ENCODE measurements around the gene CRYBB1.

CRYBB1 gene

GRCh38 chr22:26617271-26618199 lies at the start of gene CRYBB1:
Gene CRYBB1, minus strand, starts transcription at chr22:26618027. Its CDS starts 1,708 bp downstream, at chr22:26616319.
- no peak for DNase-seq

DNA sequence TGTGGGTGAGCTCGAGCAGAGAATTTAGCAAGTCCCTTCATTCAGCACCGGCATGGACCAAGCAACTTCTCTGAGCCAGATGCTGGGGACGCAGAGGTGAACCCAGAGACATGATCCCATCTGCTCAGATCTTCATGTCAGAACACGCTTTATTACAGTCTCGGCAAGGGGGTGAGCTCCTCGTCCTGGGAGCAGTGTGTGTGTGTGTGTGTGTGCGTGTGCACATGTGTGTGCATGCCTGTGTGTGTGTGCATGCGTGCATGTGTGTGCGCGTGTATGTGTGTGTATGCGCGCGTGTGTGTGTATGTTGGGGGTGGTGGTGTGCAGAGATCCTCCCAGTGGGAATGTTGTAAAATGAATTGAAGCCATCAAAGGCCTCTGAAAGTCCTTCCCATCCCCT lies 49.3 kb upstream of the CRYBB1 start:
- no peak for DNase-seq

- DNase-seq = no peak
These were observed 48.0 kb upstream of the CRYBB1 start for GRCh38 chr22:26665813-26666231.

DNA sequence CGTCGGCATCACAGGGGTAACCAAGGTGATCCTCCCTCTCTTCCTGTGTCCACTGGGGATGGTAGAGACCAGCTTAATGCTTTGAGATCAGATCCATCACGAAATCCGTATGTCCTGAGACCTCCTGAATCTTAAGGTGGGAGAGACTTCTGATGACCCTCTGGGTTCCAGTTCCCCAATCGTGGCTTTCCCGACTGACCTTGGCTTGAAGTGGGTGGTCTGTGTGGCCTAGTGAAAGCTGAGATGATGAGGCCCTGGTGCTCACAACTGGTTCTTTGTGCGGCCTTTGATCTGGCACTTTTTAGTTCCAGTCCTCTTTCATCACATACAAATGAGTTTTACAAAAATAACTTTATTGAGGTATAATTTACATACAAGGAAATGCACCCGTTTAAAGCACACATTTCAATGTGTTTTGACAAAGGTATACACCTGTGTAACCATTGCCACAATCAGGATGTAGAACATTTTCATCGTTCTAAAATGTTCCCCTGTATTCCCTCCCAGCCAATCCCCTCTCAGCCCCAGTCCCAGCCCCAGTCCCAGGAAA lies 45.6 kb upstream of the CRYBB1 start:
- DNase-seq = no peak

DNA sequence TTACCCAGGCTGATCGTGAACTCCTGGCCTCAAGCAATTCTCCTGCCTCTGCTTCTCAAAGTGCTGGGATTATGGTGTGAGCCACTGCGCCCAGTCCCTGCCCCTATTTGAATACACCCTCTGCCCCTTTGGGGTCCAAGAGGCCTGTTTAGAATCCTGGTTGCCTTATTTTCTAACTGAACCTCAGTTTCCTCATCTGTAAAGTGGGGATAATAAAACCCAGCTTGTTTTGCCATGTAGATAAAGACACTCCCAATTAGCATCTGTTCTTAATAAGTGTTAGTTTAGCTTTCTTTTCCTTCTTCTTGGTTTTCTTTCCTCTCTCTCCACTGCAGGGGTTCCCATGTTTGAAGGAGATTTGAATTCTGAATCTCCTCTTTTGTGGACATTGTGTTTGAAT lies 44.3 kb upstream of the CRYBB1 start:
- DNase-seq = no peak

- no peak for DNase-seq
These were observed 43.2 kb upstream of the CRYBB1 start for GRCh38 chr22:26660961-26661578.

DNA sequence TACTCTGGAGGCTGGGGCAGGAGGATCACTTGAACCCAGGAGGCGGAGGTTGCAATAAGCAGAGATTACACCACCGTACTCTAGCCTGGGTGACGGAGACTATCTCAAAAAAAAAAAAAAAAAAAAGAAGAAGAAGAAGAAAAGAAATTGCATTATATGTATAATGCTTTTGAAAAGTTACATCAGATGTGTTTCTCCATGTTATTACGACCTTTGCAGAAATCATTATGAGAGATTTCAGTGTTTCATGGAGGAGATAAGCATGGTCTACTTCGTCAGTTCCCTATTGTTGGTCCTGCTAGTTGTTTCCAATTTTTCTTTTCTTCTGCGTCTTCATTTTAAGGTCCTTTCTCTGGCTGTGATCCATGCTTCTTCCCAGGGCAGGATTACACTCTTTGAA lies 42.5 kb upstream of the CRYBB1 start:
- DNase-seq = no peak

DNA sequence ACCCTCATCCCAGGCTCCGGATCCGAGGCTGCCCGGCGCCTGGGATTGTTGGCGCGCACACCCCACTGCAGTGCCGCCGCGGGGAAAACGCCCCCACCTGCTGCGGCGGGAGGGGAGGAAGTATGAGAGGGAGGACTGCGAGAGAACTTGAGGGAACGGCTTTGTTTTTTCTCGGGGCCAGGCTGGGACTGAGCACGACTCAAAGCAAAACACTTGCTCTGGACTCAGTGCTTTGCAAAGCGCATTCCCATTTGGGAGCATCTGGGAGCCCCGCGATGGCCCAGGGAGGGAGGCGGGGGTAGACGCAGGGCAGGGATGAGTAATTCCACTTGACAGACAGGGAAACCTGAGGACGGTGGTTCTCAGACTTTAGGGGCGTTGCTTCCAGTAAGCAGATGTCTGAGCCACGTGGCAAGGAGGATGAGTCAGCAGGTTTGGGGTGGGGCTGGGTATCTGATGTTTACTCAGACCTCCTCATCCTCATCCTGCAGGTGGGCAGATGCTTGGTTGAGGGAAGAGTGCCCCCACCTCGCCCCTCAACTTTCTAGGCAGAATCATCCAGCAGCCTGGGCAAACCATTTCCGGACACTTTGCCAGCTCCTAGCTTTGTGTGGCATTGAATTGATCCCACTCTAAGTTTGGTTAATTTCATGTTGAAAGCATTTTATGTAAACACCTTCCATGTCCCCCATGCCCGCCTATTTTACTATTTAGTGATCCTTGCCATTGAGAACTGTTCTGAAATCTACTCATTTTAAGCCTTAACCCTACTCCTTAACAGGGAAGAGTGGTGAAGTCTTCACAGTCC lies 41.0 kb upstream of the CRYBB1 start:
- DNase-seq = peak; percentile 86

- DNase-seq = no peak
These were observed 40.3 kb upstream of the CRYBB1 start for GRCh38 chr22:26658161-26658560.

DNA sequence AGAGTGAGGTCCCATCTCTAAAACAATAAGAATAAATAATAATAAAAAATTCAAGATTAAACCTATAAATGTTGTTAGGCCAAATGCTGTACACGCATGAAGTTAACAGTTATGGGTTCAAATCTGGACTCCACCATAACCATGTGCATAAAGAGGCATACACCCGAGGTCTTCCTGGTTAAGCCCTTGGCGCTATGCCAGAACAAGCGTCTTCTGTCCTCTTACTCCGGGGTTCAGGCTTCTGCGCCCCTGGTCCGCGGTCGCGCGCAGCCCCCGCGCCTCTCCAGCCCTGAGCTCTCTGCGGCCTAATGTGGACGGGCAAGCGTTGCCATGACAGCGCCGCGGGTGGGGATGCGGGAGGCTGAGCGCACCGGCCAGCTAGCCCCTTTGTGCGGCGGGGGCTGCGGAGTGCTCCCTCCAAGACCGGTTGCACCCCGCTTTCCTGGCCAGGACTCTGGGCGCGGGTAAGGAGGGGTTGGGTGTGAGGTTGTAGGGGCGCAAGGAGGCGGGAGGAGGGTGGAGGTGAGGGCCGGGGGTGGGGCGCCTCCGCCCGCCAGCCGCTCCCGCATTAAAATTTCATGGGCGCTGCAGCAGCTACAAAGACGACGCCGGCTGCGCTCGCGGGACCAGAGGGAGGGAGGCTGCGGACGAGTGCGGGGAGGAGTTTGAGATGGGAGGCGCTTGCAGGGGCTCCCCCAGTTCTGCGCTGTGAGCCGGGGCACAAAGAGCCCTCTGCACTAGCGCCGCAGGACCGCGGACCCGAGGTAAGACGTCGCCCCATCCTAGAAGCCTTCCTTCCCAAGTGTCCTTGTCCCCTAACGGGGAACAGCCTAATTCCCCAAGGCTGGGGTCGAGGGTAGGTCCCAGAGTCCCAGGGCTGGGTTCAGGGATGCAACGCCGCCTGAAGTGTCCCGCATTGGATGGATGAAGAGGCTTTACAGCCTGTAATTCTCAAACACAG lies 39.3 kb upstream of the CRYBB1 start, which contains the start of gene MIAT:
MIAT (plus strand) TSS at position 698 of the 961 bp plus-strand sequence.
- peak; percentile 70 for DNase-seq

DNA sequence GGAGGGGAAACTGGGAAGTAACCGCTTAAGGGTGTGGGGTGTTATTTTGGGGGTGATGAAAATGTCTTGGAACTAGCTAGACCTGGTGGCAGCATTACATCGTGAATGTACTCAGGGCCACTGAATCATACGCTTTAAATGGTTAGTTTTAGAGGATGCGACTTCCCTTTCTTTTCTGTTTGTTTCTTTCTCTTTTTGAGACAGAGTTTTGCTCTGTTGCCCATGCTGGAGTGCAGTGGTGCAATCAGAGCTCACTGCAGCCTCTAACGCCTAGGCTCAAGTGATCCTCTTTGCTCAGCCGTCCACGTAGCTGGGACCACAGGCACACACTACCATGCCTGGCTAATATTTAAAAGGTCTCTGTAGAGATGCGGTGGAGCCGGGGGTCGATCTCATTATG lies 34.0 kb upstream of the CRYBB1 start:
- DNase-seq = no peak

- DNase-seq = no peak
These were observed 33.0 kb upstream of the CRYBB1 start for GRCh38 chr22:26650722-26651421.

- DNase-seq = no peak
These were observed 30.9 kb upstream of the CRYBB1 start for GRCh38 chr22:26648528-26649388.

GRCh38 chr22:26648011-26648497 lies 30.2 kb upstream of the CRYBB1 start:
- DNase-seq = peak; percentile 55

DNA sequence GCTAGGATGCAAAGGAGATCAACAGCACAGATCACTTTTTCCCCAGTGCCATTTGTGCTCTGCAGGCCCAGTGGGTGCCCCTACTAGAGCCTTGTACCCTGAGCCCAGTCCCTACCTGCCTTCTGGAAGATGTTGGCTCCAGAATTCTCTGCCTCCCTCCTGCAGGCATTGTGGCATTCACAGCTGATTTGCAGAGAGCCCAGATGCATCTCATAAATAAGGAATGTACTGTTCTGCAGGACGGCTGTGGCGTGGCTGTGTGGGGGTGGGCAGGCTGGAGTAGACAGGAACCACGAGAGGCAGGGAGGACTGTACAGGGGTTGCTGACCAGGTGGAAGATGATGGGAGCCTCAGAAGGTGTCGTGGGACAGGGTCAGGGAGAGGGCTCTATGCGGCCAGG lies 28.3 kb upstream of the CRYBB1 start:
- DNase-seq = no peak

- DNase-seq = no peak
These were observed 25.7 kb upstream of the CRYBB1 start for GRCh38 chr22:26643418-26644100.

DNA sequence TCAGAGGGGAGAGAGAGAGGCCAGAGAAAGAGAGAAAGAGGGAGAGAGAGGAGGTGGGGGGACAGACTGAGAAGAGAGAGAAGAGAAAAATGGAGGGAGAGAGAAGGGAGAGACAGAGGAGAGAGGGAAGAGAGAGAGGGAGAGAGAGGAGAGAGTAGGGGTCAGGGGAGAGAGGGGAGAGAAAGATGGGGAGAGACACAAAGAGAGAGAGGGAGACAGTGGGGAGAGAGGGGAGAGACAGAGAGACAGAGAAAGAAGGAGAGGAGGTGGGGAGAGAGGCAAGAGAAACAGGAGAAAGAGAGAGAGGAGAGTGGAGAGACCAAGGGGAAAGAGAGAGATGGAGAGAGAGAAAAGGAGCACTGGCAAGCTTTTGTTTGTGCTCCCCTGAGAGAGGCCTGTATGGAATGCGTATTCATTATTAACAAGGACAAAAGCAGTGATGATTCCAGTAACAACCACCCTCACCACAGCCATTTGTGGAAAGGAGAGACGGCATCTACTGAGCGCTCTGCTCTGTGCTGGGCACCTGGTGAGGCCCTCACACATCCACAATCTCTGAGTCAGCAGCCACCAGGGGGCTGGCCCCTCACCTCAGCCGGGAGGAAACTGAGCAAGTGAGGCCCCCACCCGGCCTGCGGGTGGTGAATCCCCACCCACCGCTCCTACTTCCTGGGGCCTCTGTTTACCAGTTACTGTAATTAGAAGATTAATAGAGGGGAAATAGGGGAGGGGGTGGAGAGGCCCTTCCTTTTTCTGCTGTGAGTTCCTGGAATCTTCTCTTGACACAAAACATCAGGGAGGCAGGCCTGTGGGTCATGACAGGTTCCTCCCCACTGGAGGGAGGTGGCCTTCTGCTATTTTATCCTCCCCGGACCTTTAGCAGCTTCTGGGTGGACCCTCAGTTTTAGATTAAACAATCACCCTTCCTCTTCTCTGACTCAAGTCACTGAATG lies 24.9 kb upstream of the CRYBB1 start:
- peak; percentile 87 for DNase-seq

DNA sequence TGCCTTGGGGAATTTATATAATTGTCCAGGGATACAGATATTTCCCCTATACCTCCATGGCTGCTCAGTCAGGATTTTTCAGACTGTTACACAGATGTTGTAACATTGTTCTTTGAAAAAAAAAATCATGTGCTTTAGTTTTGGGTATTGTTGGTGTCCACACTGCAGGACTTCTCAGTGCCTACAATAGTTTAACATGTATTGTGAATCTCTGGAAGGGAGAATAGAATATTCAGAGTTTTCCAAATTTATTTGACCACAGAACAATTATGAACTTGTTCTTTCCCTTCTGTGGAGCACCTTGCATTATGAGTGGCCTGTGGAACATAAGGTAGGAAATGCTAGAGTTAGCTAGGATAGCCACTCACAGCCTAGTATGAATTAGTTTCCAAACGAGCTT lies 18.5 kb upstream of the CRYBB1 start:
- DNase-seq = no peak

Measured in activated CD8-positive, alpha-beta memory T cell treated with anti-CD3 and anti-CD28 coated beads, Interleukin-2, amount 50 U/mL, for 4 hours (primary cell).